BJ (cell line): ENCODE results near the gene WDR59. TPM values are rescaled to one million over a fixed set of nuclear protein-coding genes. Genes with fewer than 3 reads are reported as not detected.

ENCODE experiments used
- CTCF ChIA-PET: fragments of 350-600 bp; formaldehyde crosslinking; extraction: SDS; loops from one replicate; lab custom pipeline; 2021; ENCODE audit warnings: antibody characterized with exemption, inconsistent platforms; lab: Yijun Ruan, JAX
- POLR2A ChIA-PET: fragments of 300-600 bp; sonication (Branson Sonifier 250); formaldehyde crosslinking; extraction: SDS; loops from one replicate; lab custom pipeline; 2021; ENCODE audit warnings: antibody characterized with exemption; lab: Charles Lee
- DNase-seq: peaks from one replicate; pipeline ENCODE4 v3.0.0-alpha.2; 2011; ENCODE audit warnings: low read depth
- H3K27me3 ChIP-seq: 2 replicates; pipeline ENCODE4 v1.6.0; 2011; ENCODE audit warnings: low read length; ENCODE audit not compliant: control insufficient read depth, insufficient read depth
- H3K36me3 ChIP-seq: 2 replicates; pipeline ENCODE4 v1.5.1; 2011; ENCODE audit warnings: low read length; ENCODE audit not compliant: control insufficient read depth, insufficient read depth
- H3K4me3 ChIP-seq: 2 replicates; pipeline ENCODE4 v1.5.1; 2011; ENCODE audit warnings: low read depth, mild to moderate bottlenecking, control low read depth, low read length
- polyA plus RNA-seq: library from polyadenylated mRNA; depleted of rRNA; stranded (reverse); fragments of >200 nt; gene quantifications from 2 replicates; pipeline ENCODE4 v1.2.3, GENCODE V29; 2011
- TF ChIP-seq, protein P1 (sequence below): IDR thresholded peaks from 2 replicates; pipeline ENCODE4 v1.5.1; 2011; ENCODE audit warnings: low read depth, mild to moderate bottlenecking, control low read depth, inconsistent platforms, low read length, moderate library complexity; ENCODE audit not compliant: insufficient read depth

WDR59 gene
- polyA plus RNA-seq, 1 experiment = 47.5 TPM

DNA sequence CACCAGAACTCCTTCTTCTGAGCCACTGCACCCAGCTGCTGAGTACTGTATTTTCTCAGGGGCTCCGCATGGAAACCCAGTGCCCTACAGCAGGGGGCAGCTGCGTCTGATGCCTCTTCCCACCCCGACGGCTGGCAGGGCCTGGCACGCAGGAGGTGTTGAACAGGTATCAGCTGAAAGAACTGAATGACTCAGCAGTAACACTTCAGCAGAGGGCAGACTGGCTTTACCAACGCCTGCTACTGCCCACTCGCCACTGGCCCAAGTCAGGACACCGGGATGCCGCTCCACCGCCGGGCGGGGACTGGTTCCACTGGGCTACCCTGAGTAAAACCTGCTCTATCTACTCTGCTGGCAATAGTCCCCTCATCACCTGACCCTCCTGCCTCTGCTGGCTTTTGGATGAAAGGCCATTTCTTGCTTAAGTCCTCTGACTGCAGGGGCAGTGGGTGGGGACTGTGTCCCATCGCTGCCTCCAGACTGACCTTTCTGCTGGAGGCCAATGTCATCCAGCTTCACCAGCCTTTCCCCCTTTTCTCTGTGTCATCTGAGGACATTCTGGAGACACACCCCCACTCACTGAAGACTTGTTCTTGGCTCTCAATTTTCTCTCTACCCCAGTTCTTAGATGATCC is 109.9 kb downstream of the WDR59 start:
- H3K27me3 ChIP-seq = no peaks in the 10 kb centered on the region
- no peak for DNase-seq
- no peak overlapping the region for H3K4me3 ChIP-seq
- ChIA-PET POLR2A (no interaction called here), CTCF (interaction anchor here (2.1 kb wide), 1 partner anchor 62 kb away, joined by 6 read pairs; no protein-coding TSS in a partner anchor)
- peaks cover 11% of the 10 kb centered on the region for H3K36me3 ChIP-seq
- TF ChIP-seq, protein P1, sequence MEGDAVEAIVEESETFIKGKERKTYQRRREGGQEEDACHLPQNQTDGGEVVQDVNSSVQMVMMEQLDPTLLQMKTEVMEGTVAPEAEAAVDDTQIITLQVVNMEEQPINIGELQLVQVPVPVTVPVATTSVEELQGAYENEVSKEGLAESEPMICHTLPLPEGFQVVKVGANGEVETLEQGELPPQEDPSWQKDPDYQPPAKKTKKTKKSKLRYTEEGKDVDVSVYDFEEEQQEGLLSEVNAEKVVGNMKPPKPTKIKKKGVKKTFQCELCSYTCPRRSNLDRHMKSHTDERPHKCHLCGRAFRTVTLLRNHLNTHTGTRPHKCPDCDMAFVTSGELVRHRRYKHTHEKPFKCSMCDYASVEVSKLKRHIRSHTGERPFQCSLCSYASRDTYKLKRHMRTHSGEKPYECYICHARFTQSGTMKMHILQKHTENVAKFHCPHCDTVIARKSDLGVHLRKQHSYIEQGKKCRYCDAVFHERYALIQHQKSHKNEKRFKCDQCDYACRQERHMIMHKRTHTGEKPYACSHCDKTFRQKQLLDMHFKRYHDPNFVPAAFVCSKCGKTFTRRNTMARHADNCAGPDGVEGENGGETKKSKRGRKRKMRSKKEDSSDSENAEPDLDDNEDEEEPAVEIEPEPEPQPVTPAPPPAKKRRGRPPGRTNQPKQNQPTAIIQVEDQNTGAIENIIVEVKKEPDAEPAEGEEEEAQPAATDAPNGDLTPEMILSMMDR = no peak

DNA sequence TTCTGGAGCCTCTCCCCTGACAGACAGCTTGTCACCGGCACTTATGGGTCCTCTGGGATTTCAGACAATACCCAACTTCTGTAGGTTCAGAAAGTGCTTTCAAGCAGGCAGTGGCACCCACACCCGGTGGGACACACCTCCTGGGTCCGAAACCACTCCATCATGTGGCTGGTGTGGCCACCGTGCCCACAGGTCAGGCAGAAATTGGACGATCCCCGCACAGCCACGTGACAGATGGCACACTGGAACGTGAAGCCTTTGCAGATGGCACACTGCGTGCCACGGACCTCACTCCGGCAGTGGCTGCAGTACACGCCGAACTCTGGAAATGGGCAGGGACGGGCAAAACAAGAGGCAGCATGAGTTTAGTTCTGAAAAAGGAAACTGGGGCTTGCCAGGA is 110.8 kb downstream of the WDR59 start:
- Histone ChIP-seq H3K27me3 (no peaks in the 10 kb centered on the region), H3K36me3 (peaks cover 11% of the 10 kb centered on the region), H3K4me3 (no peak overlapping the region)
- TF ChIP-seq, protein P1 = no peak
- POLR2A ChIA-PET = no interaction called here
- DNase-seq = no peak
- CTCF ChIA-PET = interaction anchor here (1.2 to 3.0 kb wide), 3 partner anchors 9 to 61 kb away, joined by 3 to 18 read pairs (median 6); no protein-coding TSS in a partner anchor

DNA sequence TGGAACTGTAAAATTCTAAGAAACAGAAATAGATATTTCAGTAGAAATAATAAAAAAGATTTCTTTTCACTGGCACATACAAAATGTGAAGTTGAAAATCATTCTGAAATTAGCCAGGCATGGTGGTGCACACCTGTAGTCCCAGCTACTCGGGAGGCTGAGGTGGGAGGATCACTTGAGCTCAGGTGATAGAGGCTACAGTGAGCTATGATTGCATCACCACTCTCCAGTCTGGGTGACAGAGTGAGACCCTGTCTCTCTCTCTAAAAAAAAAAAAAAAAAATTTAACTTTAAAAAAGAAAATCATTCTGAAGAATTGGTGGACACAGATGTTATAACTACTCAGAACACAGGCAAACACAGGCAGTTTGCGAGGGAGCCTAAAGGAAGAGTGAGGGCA is 112.6 kb downstream of the WDR59 start:
- Histone ChIP-seq H3K4me3 (no peak overlapping the region), H3K36me3 (peaks cover 11% of the 10 kb centered on the region), H3K27me3 (no peaks in the 10 kb centered on the region)
- no peak for DNase-seq
- POLR2A ChIA-PET = no interaction called here
- CTCF ChIA-PET = interaction anchor here (3.0 kb wide), 1 partner anchor 10 kb away, joined by 18 read pairs; no protein-coding TSS in a partner anchor
- TF ChIP-seq, protein P1 = no peak

DNA sequence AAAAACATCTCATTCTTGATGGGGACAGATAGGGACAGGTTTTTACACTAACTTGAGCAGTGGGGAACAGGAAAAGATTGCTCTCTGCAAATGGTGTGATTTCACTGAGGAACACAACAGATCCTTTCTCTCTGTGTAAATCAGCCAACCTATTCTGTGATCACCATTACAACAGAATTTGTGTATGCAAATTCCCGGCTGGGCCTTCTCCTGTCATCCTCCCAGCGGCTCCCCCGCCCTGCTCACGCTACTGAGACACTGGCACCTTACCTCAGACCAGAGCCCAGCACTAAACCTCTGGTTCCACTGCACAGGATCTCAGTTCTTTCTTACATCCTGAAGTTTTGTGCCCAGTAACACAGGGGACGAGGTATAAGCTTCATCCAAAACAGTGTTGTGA is 113.3 kb downstream of the WDR59 start:
- no peak for DNase-seq
- CTCF ChIA-PET = interaction anchor here (3.0 kb wide), 1 partner anchor 10 kb away, joined by 18 read pairs; no protein-coding TSS in a partner anchor
- POLR2A ChIA-PET = no interaction called here
- TF ChIP-seq, protein P1 = no peak
- Histone ChIP-seq H3K4me3 (no peak overlapping the region), H3K27me3 (no peaks in the 10 kb centered on the region), H3K36me3 (peaks cover 11% of the 10 kb centered on the region)

DNA sequence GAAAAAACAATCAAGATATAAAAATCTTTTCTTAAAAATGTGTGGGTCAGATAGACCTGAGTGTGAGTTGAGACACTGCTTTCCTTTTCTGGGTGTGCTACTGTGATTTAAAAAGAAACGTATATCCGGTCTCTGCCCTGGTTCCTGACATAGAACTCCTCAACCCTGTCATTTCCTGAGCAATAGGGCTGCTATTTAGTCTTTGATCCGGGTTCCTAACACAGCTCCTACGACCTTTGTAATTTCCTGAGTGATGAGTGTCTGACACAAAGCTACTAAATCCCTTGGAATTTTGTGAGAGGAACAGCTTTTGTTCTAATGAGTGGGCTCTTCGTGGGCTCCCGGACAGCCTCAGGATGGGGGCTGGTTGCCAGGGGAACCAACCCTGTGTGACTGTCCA is 116.4 kb downstream of the WDR59 start:
- Histone ChIP-seq H3K36me3 (no peaks in the 10 kb centered on the region; the same call in 1 of the 2 replicates), H3K27me3 (no peaks in the 10 kb centered on the region), H3K4me3 (no peak overlapping the region)
- DNase-seq = no peak
- CTCF ChIA-PET = interaction anchor here (1.6 kb wide), 1 partner anchor 159 kb away, joined by 4 read pairs; no protein-coding TSS in a partner anchor
- POLR2A ChIA-PET = no interaction called here
- TF ChIP-seq, protein P1 = no peak
